Stimulated activated naive CD8-positive, alpha-beta T cell treated with anti-CD3 and anti-CD28 coated beads, Interleukin-15, Interleukin-2, amounts not matched to agents 100 U/mL and 50 U/mL, for 24 hours (primary cell): Measurements from ENCODE around the gene AKT1.
"Not testable (repeated sequence)": the region's sequence is repeated elsewhere in the genome, so short reads cannot be mapped to it uniquely, and the experiment has no call there.

Experiments used
- ATAC-seq: fragments of 150-1000 bp; cut with Tn5 transposase; one replicate; pipeline ENCODE4 v1.10.0; 2021
- DNase-seq: peaks from one replicate; pipeline ENCODE4 v3.0.0; 2021

The AKT1 gene

GRCh38 chr14:104794993-104795780 lies at the start of gene AKT1:
Gene AKT1 (minus strand): TSS chr14:104795748. CDS start chr14:104792643, 3,105 bp downstream.
- DNase-seq (peak; percentile 44), ATAC-seq (peak; percentile 41)

DNA sequence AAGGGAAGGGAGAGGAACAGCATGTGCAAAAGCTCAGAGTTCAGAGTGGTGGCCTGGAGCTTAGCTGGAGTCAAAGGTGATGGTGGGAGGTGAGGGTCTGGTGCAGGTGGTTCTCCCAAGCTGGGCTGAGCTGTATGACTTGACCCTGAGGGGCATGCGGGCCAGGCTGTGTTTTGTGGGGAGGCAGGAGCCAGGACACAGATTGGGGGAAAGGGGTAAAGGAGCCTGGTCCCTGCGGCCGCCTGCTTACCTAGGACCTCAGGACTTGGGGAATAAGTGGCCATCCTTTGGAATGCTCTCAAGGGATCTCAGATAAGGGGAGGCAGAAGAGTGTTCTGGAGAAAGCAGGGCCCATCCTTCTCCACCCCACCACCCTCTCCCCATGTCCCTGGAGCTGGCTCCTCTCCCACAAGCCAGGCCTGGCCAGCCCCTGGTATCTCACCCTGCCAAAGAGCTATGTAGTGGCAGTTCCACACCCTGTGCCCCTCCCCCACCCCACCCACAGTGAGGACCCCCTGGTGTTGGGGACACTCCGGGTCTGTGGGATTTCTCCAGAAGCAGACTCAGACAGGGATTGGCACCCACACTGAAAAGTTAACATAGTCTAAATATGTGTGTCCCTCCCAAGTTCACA lies 49.6 kb upstream of the AKT1 start:
- ATAC-seq, result no peak

DNA sequence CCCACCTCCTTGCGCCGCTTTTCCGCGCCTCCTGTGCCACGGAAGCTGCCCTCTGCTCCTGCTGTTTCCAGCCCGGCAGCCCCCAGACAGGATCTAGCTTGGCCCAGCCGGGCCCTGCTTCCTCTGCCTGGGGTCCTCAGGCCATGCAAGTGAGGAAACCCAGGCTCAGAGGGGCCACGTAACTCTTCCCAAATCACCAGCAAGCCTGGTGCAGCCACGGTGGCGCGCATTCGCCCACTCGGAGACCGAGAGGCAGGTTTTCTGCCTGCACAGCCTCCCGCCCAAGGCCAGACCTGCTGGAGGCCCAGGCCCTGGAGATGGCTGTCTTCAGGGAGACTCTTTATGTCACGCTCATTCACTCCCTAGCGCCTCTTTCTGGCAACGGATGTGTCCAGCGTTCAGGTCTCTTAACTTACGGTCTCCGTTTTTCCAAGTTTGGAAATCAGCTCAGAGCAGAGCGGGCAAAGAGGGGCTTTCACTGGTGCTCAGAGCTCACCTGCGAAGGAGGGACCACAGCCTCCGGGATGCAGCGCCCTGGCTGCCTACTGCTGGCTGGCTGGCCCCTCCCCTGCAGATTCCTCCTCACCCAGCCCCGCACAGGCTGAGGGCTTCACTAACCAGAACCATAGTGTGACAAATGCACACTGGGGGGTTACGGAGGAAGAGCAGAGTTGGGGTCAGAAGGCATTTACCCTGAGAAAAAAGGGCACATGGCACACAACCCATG lies 48.9 kb upstream of the AKT1 start:
- no peak for ATAC-seq
- DNase-seq, result no peak

More for the DNA sequence above, 49.6 kb upstream of the AKT1 start:
- DNase-seq, result no peak

GRCh38 chr14:104843442-104844305 lies 48.1 kb upstream of the AKT1 start:
- DNase-seq (no peak), ATAC-seq (no peak)

GRCh38 chr14:104843006-104843405 lies 47.5 kb upstream of the AKT1 start:
- no peak for DNase-seq
- ATAC-seq, result no peak

- DNase-seq (no peak), ATAC-seq (no peak)
These were observed 46.2 kb upstream of the AKT1 start for GRCh38 chr14:104841730-104842129.

DNA sequence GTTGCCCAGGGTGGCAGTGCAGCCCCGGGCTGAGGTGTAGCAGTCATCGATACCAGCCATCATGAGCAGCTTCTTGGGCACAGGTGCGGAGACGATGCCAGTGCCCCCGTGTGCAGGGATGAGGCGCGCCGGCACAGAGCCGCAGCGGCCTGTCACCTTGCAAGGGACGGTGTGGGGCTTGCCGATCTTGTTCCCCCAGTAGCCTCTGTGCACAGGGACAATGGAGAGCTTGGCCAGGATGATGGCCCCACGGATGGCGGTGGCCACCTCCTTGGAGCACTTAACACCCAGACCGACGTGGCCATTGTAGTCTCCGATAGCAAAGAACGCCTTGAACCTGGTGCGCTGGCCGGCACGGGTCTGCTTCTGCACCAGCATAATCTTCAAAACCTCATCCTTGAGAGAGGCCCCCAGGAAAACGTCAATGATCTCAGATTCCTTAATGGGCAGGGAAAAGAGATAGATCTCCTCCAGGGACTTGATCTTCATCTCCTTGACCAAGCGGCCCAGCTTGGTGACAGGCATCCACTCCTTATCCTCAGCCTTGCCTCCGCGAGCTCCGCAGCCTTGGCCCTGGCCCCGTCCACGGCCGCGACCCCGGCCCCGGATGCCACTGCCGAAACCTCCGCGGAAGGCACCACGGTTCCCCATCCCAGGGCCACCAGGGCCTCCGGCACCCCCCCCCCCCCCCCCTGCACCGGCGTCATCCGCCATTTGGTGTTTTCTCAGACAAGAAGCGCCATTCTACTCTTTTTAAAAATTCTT lies 40.8 kb upstream of the AKT1 start:
- not testable (repeated sequence) for DNase-seq, ATAC-seq

DNA sequence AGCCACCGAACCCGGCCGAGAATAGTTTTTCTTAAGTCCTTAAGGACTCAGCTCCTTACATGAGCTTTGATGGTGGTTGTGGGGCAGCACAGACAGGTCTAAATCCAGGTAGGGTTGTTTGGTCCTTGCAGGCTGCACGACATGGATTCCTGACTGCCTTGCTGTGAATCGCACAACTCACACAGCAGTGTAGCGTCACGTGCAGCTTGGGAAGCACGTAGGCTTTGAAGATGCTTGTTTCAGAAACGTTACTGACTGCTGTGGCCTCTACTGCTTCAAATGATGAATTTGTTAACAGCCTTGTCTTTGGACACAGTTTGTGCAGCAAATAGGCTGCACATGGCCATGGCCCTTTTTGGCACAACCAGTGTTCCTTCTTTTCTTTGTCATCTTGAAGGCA lies 35.2 kb upstream of the AKT1 start:
- ATAC-seq (no peak), DNase-seq (no peak)

GRCh38 chr14:104827177-104828055 lies 31.9 kb upstream of the AKT1 start:
- DNase-seq, result peak; percentile 56
- ATAC-seq, result peak; percentile 62

DNA sequence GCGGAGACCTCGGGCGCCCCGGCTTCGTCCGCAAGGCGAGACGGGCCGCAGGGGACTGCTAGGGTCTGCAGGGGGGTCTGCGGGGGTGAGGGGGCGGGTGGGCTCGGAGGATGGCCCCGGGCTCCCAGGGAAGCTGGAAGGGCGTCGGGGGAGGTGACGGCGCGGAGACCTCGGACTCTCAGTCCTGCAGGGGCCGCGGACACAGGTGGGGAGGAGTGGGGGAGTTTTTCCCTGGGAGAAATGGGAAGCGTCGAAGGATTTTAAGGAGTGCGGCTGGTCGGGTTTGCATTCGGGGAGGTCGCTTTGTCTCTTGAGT lies 31.3 kb upstream of the AKT1 start:
- no peak for ATAC-seq

GRCh38 chr14:104826189-104826860 lies 30.8 kb upstream of the AKT1 start:
- peak; percentile 94 for ATAC-seq
- DNase-seq, result peak; percentile 99

More for the DNA sequence above, 31.3 kb upstream of the AKT1 start:
- no peak for DNase-seq

- no peak for ATAC-seq
- no peak for DNase-seq
These were observed 28.9 kb upstream of the AKT1 start for GRCh38 chr14:104824353-104824997.

DNA sequence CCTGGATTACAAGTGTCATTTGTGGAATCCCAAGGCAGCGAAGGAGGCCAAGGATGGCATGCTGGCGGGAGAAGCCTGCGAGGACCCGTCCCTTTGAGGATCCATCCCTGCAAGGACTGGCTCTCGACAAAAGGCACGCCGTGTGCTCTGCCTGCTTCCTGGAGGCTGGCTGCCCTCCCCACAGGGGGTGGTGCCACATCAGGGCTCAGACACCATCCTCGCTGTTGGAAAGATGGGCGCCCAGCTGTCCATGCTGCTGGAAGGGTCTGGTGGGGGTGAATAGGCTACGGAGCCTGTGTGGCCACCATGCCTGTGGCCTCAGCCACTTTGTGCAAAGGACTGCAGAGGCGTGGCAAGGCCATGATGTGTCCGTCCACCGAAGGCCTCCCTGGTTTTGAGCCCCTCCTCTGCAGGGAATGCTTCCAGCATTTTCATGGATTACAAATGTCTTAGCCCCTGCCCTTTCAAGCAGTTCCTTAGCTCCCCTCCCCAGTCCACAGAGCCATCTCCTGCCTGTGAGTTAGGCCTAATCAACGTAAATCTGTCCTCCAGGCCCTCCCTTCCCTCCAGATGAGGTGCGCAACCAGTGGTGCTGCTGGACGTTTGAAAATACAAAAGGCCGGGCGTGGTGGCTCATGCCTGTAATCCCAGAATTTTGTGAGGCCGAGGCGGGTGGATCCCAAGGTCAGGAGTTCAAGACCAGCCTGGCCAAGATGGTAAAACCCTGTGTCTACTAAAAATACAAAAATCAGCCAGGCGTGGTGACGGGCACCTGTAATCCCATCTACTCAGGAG lies 27.5 kb upstream of the AKT1 start:
- ATAC-seq (no peak), DNase-seq (no peak)

GRCh38 chr14:104821971-104822608 lies 26.5 kb upstream of the AKT1 start:
- DNase-seq (no peak), ATAC-seq (no peak)

DNA sequence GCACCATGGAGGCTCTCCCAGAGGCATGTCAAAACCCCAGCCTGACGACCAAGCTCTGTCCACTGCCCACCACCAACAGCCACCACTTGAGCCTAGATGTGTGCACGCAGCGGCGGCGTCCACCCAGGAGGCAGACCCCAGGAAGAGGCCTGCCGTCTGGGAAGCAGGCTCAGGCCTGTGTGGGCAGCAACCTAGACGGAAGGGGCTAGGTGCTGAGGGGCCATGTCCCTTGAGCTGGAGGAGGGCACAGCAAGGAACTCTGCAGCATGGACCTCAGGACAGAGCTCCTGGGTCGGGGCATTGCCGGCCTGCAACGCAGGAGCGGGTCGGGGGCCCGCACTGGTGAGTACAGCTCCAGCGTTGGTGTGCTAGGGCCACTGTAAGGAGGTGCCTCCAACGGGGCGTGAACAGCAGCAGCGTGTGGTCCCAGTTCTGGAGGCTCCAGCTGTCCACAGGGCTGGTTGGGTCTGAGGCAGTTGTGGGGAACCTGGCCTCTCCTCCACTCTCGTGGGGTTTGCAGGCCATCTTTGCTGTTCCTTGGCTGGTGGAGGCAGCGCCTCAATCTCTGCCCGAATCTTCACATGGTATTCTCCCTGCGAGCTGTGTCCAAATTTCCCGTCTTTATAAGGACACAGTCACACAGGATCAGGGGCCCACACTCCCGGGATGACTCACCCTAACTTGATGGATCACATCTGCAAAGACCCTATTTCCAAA lies 25.8 kb upstream of the AKT1 start:
- no peak for DNase-seq
- no peak for ATAC-seq

GRCh38 chr14:104820669-104821228 lies 25.2 kb upstream of the AKT1 start:
- ATAC-seq, result no peak
- no peak for DNase-seq

GRCh38 chr14:104819361-104819781 lies 23.8 kb upstream of the AKT1 start:
- DNase-seq (no peak), ATAC-seq (no peak)
